Middle frontal gyrus (tissue), 1 donor: ENCODE measurements around the gene NKIRAS1.
"Not testable (repeated sequence)": the region's sequence is repeated elsewhere in the genome, so short reads cannot be mapped to it uniquely, and the experiment has no call there.

Source experiments
- DNase-seq: peaks from one replicate; pipeline ENCODE4 v3.0.0-alpha.2; 2015; ENCODE audit warnings: low spot score; ENCODE audit errors: extremely low spot score

The NKIRAS1 gene

DNA sequence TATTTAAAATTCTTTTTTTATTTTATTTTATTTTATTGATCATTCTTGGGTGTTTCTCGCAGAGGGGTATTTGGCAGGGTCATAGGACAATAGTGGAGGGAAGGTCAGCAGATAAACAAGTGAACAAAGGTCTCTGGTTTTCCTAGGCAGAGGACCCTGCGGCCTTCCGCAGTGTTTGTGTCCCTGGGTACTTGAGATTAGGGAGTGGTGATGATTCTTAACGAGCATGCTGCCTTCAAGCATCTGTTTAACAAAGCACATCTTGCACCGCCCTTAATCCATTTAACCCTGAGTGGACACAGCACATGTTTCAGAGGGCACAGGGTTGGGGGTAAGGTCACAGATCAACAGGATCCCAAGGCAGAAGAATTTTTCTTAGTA, 46.1 kb downstream of the NKIRAS1 start:
- DNase-seq = not testable (repeated sequence)

DNA sequence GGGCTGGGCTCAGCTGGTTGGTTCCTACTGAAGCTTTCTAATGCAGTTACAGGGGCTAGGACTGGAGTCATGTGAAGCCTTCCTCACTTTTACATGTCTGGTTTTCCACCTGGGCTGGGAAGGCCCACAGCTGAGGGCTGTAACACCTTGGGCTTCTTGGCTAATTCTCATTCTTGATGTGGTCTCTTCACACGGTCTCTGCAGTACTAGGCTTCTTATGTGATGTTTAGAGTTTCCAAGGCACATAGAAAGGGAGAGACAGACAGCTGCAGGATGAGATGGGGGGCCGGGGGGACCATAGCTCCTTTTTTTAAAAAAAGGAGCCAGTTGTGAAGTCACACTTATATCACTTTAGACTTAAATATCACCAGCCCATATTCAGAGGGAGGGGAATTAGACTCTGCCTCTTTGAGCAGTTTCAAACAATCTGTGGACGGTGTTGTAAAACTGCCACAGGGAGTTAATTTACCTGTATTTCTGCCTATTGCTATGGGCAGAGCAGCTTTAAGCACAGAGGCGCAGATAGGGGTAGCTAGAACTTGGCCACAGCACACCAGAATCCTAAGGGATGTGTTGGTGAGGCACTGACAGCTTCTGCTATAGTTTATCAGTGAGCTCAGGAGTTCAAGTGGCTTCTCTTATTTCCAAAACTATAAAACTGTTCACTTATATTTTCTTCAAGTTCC, 46.7 kb downstream of the NKIRAS1 start:
- no peak for DNase-seq

DNA sequence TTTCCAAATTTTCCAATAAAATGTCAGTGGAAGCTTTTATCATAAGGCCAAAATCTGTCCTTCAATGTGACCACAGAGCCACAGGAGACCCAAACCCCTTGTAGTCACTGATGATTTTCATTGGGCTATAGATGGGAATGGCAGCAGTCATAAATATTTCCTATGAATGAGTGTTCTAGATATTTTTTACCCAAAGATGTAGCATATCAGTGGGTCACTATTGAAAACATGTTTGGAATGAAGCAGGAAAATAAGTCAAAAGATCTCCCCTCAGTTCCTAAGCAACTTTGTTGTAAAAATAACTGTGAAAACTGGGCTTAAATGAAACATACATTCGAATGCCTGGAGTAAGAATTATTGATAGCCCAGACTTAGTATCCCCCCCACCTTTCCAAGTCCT, 49.0 kb downstream of the NKIRAS1 start:
- no peak for DNase-seq

DNA sequence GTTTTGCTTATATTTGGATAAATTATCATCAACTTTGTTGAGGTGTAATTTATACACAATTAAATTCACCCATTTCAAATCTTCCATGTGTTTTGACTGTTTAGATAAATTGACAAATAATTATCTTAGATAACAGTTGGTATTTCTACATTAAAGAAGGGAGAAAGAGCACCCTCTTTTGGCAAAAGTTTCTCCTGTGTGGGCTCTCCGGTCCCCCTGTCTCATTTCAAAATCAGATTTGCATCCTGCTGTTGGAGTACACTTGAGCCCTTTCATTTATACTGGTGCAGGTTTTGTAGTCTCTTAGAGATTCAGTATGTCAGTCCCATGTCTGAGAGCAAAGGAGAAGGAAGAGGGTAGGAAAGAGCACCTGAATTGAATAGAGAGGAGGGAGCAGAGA, 49.4 kb downstream of the NKIRAS1 start:
- DNase-seq = no peak

DNA sequence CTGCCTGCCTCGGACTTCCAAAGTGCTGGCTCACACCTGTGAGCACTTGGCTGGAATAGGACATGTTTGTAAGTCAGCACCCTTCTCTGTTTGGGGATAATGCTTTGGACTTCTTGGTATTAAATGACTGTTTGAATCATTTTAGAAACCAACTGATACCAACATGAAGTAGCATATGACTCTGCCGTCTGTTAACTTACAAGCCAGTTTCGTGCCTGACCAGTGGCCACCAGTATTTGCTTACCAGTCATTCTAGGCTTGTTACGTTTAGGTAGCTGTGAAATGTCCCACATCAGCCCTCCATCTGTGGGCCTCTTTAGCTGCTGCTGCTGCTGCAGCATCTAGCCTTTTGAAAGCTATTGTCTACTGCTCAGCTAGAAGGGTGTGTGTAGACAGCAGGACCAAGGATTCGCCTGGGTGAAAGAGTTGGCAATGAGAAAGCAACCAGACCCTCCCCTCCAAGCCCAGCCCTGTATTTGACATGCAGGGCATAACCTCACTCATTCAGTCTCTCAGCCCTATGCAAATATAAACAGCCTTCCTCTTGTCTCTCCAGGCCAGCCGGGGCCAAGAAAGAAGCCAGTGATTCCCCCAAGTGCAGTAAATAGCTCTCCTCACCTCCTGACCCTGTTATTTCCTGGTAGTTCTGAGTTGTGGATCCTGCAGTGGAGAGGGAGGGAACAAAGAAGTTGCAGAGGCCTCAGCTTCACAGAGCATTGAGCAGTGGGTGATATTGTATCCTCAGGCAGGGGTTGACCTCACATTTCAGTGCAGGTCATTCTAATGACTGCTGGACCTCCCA, 51.0 kb downstream of the NKIRAS1 start:
- no peak for DNase-seq

DNA sequence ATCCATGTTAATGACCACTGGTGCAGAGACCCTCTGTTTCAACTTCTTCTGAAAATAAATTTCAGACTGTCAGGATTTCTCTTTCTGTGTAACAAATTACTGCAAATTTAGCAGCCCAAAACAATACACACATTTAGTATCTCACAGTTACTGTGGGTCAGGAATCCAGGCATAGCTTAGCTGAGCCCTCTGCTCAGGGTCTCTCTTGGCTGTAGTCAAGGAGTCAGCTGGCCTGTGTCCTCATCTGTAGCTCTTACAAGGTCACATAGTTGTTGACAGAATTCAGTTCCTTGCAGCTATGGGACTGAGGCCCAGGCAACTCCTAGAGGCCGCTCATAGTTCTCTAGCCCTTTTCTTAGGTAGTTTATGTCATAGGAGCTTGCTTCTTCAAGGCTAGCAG, 51.9 kb downstream of the NKIRAS1 start:
- DNase-seq = no peak

DNA sequence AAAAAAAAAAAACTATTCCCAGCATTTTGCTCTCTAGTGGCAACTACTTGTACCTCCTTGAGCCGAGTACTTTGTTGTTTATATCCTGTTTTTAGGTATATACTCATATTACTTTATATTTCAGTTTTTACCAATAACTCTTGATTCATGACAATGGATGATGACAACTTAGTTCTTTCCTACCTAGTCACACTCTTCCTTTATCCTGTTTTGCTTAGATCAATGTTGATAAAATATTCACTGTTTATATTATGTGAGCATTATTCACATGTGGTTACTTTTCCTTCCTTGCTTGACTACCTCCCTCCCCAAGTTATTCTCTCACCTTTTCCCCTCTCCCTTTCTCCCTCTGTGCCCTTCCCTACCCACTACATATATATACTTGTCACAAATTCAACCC, 53.7 kb downstream of the NKIRAS1 start:
- no peak for DNase-seq

DNA sequence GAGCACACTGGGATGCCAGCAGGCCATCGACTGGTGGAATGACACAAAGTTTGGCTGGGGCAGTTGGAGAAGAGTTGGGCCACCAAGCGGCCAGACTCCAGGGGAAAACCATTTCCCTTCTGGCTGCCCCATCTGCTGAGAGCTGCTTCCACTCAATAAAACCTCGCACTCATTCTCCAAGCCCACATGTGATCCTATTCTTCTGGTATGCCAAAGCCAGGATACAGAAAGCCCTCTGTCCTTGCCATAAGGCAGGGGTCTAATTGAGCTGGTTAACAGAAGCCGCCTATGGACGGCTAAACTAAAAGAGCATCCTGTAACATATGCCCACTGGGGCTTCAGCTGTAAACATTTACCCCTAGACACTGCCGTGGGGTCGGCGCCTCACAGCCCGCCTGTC, 55.1 kb downstream of the NKIRAS1 start:
- DNase-seq = no peak

DNA sequence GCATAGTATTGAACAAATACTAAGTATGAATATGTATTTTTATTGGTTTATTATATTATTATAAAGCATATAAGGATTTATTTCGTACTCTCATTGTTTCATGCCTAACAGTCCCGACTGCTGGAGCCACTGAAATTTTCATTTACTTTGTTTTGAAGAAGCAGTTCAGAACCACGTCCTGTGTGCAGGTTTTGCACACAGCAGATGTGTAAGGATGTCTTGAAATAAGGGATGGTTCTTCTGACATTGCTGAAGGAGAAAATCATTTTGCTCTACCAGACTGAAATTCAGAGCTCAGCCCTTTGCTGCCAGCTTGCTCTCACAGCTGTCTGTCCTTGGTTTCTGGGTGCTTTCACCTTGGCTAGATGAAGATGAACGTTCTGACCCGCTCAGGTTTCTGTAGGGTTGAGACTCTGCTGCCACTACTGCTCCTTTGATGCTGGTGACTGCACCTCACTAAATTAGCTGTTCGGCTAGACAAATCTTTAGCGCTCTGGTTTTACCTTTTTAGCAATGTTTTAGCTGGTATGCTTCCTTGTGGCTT, 56.9 kb downstream of the NKIRAS1 start:
- DNase-seq = no peak

DNA sequence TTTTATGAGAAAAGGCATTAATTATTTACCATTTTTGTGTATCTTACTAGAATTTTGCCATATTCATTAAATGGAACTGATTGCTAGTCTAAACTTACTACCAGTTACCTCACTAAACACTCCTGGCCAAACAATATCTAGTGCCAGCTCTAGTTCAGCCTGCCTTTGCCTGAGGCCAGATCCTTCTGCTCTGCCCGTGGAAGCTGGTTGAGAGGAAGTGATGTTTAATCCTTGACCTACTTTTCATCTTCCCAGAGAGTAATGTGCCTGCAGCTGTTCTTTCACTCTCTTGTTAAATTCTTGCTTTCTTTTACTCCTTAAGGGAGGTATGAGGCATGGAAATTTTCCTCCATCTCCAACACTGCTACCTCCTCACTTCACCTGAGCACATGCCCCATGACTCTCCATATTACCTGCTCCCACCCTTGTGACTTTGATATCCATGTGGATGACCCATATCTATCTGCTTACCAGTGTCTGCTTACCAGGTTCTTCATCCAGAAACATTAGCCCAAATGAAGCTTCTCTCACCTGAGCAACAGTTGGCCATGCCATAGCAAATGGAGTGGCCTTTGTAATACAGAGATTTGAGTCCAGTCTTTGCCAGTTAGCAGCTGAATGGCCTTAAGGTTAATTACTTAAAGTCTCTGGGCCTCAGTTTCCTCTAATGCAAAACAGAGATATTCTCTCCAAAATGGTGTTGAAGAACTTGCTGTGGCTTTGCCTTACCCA, 57.6 kb downstream of the NKIRAS1 start:
- DNase-seq = no peak

DNA sequence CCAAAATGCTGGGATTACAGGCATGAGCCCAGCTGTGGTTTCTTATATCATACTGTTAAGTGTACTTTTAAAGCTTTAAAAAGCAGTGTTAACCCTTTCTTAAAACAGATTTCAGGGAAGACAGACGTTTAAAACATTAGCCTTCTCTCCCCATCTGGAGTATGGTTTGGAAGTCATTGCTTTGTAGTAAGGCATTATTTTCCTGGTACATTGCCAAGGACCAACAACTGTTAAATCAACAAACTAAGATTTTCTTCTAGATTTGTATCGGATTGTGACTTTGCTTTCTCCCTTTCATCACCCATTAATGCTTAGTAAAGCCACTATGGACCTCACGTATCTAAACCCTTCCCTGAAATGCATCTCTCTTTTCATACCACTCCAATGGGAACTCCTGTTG, 60.5 kb downstream of the NKIRAS1 start:
- DNase-seq = no peak

DNA sequence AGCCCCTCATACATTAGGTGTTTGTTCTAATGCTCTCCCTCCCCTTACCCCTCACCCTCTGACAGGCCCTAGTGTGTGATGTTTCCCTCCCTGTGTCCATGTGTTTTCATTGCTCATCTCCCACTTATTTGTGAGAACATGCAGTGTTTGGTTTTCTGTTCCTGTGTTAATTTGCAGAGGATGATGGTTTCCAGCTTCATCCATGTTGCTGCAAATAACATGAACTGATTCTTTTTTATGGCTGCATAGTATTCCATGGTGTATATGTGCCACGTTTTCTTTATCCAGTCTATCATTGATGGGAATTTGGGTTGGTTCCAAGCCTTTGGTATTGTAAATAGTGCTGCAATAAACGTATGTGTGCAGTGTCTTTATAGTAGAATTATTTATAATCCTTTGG, 67.3 kb downstream of the NKIRAS1 start:
- DNase-seq = not testable (repeated sequence)

DNA sequence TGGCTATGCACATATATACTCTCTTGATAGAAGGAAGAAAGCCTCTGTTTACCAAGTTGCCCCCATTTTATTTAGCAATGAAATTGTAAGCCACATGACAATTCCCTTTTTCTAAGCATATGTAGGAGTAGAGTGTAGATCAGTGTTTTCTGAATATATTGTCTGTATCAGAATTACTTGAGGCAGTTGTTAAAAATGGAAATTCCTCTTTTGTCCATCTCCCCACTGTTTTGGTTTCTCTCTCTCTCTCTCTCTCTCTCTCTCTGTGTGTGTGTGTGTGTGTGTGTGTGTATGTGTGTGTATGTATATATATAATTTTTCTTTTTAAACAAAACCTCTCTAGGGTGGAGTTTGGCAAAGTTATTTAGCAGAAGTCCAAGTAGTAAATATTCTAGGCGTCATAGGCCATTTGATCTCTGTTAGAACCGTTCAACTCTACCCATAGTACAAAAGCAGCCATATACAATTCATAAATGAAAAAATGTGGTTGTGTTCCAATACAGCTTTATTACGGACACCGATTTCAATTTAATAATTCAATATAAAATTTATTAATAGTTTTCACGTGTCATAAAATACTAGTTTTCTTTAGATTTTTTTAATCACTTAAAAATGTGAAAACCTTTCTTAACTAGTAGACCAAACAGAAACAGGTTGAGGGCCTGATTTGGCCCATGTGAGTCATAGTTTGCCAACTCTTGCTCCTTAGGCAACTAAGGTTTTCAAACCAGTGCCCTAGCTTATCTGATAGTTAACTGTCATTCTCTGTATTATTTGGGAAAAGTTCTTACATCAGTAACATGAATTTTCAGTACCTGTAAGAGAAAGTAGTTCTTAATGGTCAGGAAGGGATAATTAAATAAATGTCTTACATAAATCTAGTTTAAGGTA, 71.2 kb downstream of the NKIRAS1 start:
- DNase-seq = no peak

DNA sequence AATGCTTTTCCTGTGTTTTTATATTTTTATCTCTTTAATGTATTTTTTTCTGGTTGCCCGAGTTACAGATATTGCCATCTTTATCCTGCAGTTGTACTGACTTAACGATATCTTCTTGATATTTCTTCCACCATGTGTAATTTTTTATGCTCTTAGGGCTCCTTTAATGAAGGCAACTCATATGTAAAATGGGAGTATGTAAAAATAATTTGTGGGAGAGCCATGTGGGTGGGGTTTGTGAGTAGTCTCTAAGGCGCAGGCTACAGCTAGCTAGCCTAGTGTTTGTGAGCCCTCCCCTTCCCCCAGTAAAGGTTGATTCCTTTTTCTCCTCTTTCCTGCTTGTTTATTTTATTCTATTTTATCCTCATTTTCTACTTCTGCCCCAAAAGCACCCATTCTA, 72.9 kb downstream of the NKIRAS1 start:
- no peak for DNase-seq
